HG03103 (cell line): ENCODE results near the gene CBX8.

Source experiments
- ATAC-seq: cut with Tn5 transposase; IDR thresholded peaks from one replicate; pipeline ENCODE4 v1.9.1; 2021; ENCODE audit warnings: low read depth; ENCODE audit not compliant: unreplicated experiment

The CBX8 gene

GRCh38 chr17:79821331-79822095 lies 24.6 kb upstream of the CBX8 start:
- no peak for ATAC-seq

GRCh38 chr17:79820959-79821330 lies 24.1 kb upstream of the CBX8 start:
- ATAC-seq = no peak

GRCh38 chr17:79819534-79820276 lies 22.8 kb upstream of the CBX8 start:
- ATAC-seq = no peak

GRCh38 chr17:79819085-79819484 lies 22.2 kb upstream of the CBX8 start:
- ATAC-seq = no peak

GRCh38 chr17:79818026-79818758 lies 21.3 kb upstream of the CBX8 start:
- ATAC-seq = no peak

GRCh38 chr17:79815836-79816461 lies 19.1 kb upstream of the CBX8 start:
- ATAC-seq = no peak

- no peak for ATAC-seq
Measured at GRCh38 chr17:79814974-79815835, 18.3 kb upstream of the CBX8 start.

- ATAC-seq = no peak
Measured at GRCh38 chr17:79814127-79814973, 17.5 kb upstream of the CBX8 start.

GRCh38 chr17:79813297-79814126 lies 16.6 kb upstream of the CBX8 start:
- ATAC-seq = no peak

GRCh38 chr17:79812353-79813258 lies 15.7 kb upstream of the CBX8 start:
- ATAC-seq = no peak

GRCh38 chr17:79811868-79812352 lies 15.0 kb upstream of the CBX8 start:
- ATAC-seq = no peak

GRCh38 chr17:79811011-79811867 lies 14.4 kb upstream of the CBX8 start:
- ATAC-seq = no peak

- ATAC-seq = no peak
Measured at GRCh38 chr17:79810130-79811010, 13.5 kb upstream of the CBX8 start.

- no peak for ATAC-seq
Measured at GRCh38 chr17:79809530-79810129, 12.8 kb upstream of the CBX8 start.
